HEK293 (cell line): ENCODE data around the gene DNAH1.

Experiments
- CTCF ChIA-PET: fragments of 350-600 bp; formaldehyde crosslinking; extraction: SDS; loops from one replicate; lab custom pipeline; 2021; ENCODE audit warnings: antibody characterized with exemption; lab: Yijun Ruan, JAX
- POLR2A ChIA-PET: fragments of 300-600 bp; formaldehyde crosslinking; extraction: SDS; loops from one replicate; lab custom pipeline; 2020; ENCODE audit warnings: antibody characterized with exemption, inconsistent platforms; lab: Yijun Ruan, JAX
- H3K27ac ChIP-seq: fragments of 200-500 bp; sonication (Bioruptor generic); 2 replicates; pipeline ENCODE4 v1.5.1; 2014; ENCODE audit warnings: low read depth, low read length, control low read depth, inconsistent platforms; ENCODE audit errors: extremely low read depth
- H3K36me3 ChIP-seq, 2 experiments: fragments of 200-500 bp in 1 of 2; sonication (Bioruptor generic) in 1 of 2; 1 replicate in 1 of 2; 2 replicates in 1 of 2; pipeline ENCODE4 v1.5.1; 2014 to 2017; ENCODE audit warnings: inconsistent platforms in 2 of 2, low read length in 2 of 2; ENCODE audit not compliant: control insufficient read depth in 2 of 2, insufficient read depth in 1 of 2
- H3K4me1 ChIP-seq: fragments of 200-500 bp; sonication (Bioruptor generic); 2 replicates; pipeline ENCODE4 v1.5.1; 2014; ENCODE audit warnings: mild to moderate bottlenecking, low read length, inconsistent platforms; ENCODE audit not compliant: control insufficient read depth, insufficient read depth
- H3K4me3 ChIP-seq: 2 replicates; pipeline ENCODE4 v1.5.1; 2011; ENCODE audit warnings: low read depth, mild to moderate bottlenecking, control low read depth, low read length, moderate library complexity
- H3K9me3 ChIP-seq: fragments of 200-500 bp; sonication (Bioruptor generic); 2 replicates; pipeline ENCODE4 v1.5.1; 2014; ENCODE audit warnings: low read depth, low read length, inconsistent platforms; ENCODE audit not compliant: control insufficient read depth, insufficient read depth
- BCL11B ChIP-seq: fragments of 450-650 bp; formaldehyde crosslinking; IDR thresholded peaks from 2 replicates; pipeline ENCODE4 v1.5.1; 2016; ENCODE audit warnings: low read depth, missing biosample characterization, missing genetic modification characterization
- GLIS2 ChIP-seq: fragments of 450-650 bp; formaldehyde crosslinking; IDR thresholded peaks from 2 replicates; pipeline ENCODE4 v1.5.1; 2016; ENCODE audit warnings: missing biosample characterization, missing genetic modification characterization
- MEIS1 ChIP-seq: sonication (generic); formaldehyde crosslinking; IDR thresholded peaks from 2 replicates; pipeline ENCODE4 v1.8.1; 2022; ENCODE audit warnings: missing genetic modification reagents, mild to moderate bottlenecking, borderline replicate concordance
- SP2 ChIP-seq: fragments of 450-650 bp; formaldehyde crosslinking; IDR thresholded peaks from 2 replicates; pipeline ENCODE4 v1.5.1; 2016; ENCODE audit warnings: missing biosample characterization, missing genetic modification characterization
- ZFP69B ChIP-seq: fragments of 450-650 bp; formaldehyde crosslinking; IDR thresholded peaks from 2 replicates; pipeline ENCODE4 v1.5.1; 2016; ENCODE audit warnings: missing biosample characterization, missing genetic modification characterization
- ZNF133 ChIP-seq: fragments of 450-650 bp; formaldehyde crosslinking; IDR thresholded peaks from 2 replicates; pipeline ENCODE4 v1.5.1; 2016; ENCODE audit warnings: missing biosample characterization, missing genetic modification characterization
- ZNF223 ChIP-seq: fragments of 450-650 bp; formaldehyde crosslinking; IDR thresholded peaks from 2 replicates; pipeline ENCODE4 v1.5.1; 2016; ENCODE audit warnings: missing biosample characterization, missing genetic modification characterization
- ZNF335 ChIP-seq: fragments of 450-650 bp; formaldehyde crosslinking; conservative IDR thresholded peaks from 2 replicates; pipeline ENCODE4 v1.5.1; 2016; ENCODE audit warnings: missing biosample characterization, missing genetic modification characterization
- ZNF350 ChIP-seq: fragments of 450-650 bp; formaldehyde crosslinking; IDR thresholded peaks from 2 replicates; pipeline ENCODE4 v1.5.0; 2017; ENCODE audit warnings: missing biosample characterization, mild to moderate bottlenecking, missing genetic modification characterization
- ZNF521 ChIP-seq: fragments of 450-650 bp; formaldehyde crosslinking; IDR thresholded peaks from 2 replicates; pipeline ENCODE4 v1.5.1; 2017; ENCODE audit warnings: missing biosample characterization, mild to moderate bottlenecking, missing genetic modification characterization
- ZNF791 ChIP-seq: fragments of 450-650 bp; formaldehyde crosslinking; IDR thresholded peaks from 2 replicates; pipeline ENCODE4 v1.5.1; 2016; ENCODE audit warnings: missing biosample characterization, missing genetic modification characterization
- TF ChIP-seq, protein P1 (sequence below): fragments of 450-650 bp; formaldehyde crosslinking; IDR thresholded peaks from 2 replicates; pipeline ENCODE4 v1.5.1; 2017; ENCODE audit warnings: missing biosample characterization, missing genetic modification characterization
- TF ChIP-seq, protein P2 (sequence below): fragments of 450-650 bp; formaldehyde crosslinking; IDR thresholded peaks from 2 replicates; pipeline ENCODE4 v1.5.1; 2016; ENCODE audit warnings: missing biosample characterization, missing genetic modification characterization, low read depth
- TF ChIP-seq, protein P3 (sequence below): fragments of 450-650 bp; formaldehyde crosslinking; IDR thresholded peaks from 2 replicates; pipeline ENCODE4 v1.5.1; 2016; ENCODE audit warnings: missing biosample characterization, missing genetic modification characterization
- TF ChIP-seq, protein P4 (sequence below): fragments of 450-650 bp; formaldehyde crosslinking; IDR thresholded peaks from 2 replicates; pipeline ENCODE4 v1.5.1; 2016; ENCODE audit warnings: missing biosample characterization, missing genetic modification characterization
- TF ChIP-seq, protein P5 (sequence below): fragments of 450-650 bp; formaldehyde crosslinking; IDR thresholded peaks from 2 replicates; pipeline ENCODE4 v1.5.1; 2016; ENCODE audit warnings: missing biosample characterization, missing genetic modification characterization
- TF ChIP-seq, protein P6 (sequence below): fragments of 450-650 bp; formaldehyde crosslinking; conservative IDR thresholded peaks from 2 replicates; pipeline ENCODE4 v1.5.1; 2016; ENCODE audit warnings: low read depth, missing biosample characterization, missing genetic modification characterization

Gene DNAH1

DNA sequence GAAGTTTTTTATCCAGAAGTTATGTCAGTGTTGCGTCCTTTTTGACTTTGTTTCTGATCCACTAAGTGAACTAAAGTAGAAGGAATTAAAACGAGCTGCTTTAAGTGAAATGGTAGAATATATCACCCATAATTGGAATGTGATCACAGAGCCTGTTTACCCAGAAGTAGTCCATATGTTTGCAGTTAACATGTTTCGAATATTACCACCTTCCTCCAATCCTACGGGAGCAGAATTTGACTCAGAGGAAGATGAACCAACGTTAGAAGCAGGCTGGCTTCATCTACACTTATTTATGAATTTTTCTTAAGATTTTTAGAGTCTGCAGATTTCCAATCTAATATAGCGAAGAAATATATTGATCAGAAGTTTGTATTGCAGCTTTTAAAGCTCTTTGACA lies 57.6 kb downstream of the DNAH1 start:
- ChIA-PET CTCF (interaction anchor here (0.6 to 3.0 kb wide), 4 partner anchors 11 to 369 kb away, joined by 3 to 7 read pairs (median 4); no protein-coding TSS in a partner anchor), POLR2A (no interaction called here)
- Histone ChIP-seq H3K4me1 (no peaks in the 10 kb centered on the region), H3K36me3 (peaks cover 0 to 3% of the 10 kb centered on the region in 2 experiments; a peak in 1 of 3 replicates), H3K4me3 (no peak overlapping the region), H3K27ac (no peak overlapping the region), H3K9me3 (no peaks in the 10 kb centered on the region)
- TF ChIP-seq, protein P1, sequence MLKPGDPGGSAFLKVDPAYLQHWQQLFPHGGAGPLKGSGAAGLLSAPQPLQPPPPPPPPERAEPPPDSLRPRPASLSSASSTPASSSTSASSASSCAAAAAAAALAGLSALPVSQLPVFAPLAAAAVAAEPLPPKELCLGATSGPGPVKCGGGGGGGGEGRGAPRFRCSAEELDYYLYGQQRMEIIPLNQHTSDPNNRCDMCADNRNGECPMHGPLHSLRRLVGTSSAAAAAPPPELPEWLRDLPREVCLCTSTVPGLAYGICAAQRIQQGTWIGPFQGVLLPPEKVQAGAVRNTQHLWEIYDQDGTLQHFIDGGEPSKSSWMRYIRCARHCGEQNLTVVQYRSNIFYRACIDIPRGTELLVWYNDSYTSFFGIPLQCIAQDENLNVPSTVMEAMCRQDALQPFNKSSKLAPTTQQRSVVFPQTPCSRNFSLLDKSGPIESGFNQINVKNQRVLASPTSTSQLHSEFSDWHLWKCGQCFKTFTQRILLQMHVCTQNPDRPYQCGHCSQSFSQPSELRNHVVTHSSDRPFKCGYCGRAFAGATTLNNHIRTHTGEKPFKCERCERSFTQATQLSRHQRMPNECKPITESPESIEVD = no peak
- no peak for TF ChIP-seq MEIS1 (CRISPR knock-in tag)
- TF ChIP-seq BCL11B (tag by site-specific recombination) = no peak
- TF ChIP-seq ZNF133 (tag by site-specific recombination) = no peak
- TF ChIP-seq, protein P2, sequence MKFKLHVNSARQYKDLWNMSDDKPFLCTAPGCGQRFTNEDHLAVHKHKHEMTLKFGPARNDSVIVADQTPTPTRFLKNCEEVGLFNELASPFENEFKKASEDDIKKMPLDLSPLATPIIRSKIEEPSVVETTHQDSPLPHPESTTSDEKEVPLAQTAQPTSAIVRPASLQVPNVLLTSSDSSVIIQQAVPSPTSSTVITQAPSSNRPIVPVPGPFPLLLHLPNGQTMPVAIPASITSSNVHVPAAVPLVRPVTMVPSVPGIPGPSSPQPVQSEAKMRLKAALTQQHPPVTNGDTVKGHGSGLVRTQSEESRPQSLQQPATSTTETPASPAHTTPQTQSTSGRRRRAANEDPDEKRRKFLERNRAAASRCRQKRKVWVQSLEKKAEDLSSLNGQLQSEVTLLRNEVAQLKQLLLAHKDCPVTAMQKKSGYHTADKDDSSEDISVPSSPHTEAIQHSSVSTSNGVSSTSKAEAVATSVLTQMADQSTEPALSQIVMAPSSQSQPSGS (tag by site-specific recombination) = no peak
- TF ChIP-seq, protein P3, sequence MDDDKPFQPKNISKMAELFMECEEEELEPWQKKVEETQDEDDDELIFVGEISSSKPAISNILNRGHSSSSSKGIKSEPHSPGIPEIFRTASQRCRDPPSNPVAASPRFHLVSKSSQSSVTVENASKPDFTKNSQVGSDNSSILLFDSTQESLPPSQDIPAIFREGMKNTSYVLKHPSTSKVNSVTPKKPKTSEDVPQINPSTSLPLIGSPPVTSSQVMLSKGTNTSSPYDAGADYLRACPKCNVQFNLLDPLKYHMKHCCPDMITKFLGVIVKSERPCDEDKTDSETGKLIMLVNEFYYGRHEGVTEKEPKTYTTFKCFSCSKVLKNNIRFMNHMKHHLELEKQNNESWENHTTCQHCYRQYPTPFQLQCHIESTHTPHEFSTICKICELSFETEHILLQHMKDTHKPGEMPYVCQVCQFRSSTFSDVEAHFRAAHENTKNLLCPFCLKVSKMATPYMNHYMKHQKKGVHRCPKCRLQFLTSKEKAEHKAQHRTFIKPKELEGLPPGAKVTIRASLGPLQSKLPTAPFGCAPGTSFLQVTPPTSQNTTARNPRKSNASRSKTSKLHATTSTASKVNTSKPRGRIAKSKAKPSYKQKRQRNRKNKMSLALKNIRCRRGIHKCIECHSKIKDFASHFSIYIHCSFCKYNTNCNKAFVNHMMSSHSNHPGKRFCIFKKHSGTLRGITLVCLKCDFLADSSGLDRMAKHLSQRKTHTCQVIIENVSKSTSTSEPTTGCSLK (tag by site-specific recombination) = no peak
- TF ChIP-seq, protein P4, sequence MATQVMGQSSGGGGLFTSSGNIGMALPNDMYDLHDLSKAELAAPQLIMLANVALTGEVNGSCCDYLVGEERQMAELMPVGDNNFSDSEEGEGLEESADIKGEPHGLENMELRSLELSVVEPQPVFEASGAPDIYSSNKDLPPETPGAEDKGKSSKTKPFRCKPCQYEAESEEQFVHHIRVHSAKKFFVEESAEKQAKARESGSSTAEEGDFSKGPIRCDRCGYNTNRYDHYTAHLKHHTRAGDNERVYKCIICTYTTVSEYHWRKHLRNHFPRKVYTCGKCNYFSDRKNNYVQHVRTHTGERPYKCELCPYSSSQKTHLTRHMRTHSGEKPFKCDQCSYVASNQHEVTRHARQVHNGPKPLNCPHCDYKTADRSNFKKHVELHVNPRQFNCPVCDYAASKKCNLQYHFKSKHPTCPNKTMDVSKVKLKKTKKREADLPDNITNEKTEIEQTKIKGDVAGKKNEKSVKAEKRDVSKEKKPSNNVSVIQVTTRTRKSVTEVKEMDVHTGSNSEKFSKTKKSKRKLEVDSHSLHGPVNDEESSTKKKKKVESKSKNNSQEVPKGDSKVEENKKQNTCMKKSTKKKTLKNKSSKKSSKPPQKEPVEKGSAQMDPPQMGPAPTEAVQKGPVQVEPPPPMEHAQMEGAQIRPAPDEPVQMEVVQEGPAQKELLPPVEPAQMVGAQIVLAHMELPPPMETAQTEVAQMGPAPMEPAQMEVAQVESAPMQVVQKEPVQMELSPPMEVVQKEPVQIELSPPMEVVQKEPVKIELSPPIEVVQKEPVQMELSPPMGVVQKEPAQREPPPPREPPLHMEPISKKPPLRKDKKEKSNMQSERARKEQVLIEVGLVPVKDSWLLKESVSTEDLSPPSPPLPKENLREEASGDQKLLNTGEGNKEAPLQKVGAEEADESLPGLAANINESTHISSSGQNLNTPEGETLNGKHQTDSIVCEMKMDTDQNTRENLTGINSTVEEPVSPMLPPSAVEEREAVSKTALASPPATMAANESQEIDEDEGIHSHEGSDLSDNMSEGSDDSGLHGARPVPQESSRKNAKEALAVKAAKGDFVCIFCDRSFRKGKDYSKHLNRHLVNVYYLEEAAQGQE (tag by site-specific recombination) = no peak

DNA sequence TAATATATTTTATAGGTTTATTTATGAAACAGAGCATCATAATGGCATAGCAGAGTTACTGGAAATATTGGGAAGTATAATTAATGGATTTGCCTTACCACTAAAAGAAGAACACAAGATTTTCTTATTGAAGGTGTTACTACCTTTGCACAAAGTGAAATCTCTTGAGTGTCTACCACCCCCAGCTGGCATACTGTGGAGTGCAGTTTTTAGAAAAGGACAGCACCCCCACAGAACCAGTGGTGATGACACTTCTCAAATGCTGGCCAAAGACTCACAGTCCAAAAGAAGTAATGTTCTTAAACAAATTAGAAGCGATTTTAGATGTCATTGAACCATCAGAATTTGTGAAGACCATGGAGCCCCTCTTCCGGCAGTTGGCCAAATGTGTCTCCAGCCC lies 58.1 kb downstream of the DNAH1 start:
- ChIA-PET CTCF (interaction anchor here (0.6 to 3.0 kb wide), 6 partner anchors 8 to 370 kb away, joined by 3 to 7 read pairs (median 4); no protein-coding TSS in a partner anchor), POLR2A (no interaction called here)
- no peak overlapping the region for H3K27ac ChIP-seq

DNA sequence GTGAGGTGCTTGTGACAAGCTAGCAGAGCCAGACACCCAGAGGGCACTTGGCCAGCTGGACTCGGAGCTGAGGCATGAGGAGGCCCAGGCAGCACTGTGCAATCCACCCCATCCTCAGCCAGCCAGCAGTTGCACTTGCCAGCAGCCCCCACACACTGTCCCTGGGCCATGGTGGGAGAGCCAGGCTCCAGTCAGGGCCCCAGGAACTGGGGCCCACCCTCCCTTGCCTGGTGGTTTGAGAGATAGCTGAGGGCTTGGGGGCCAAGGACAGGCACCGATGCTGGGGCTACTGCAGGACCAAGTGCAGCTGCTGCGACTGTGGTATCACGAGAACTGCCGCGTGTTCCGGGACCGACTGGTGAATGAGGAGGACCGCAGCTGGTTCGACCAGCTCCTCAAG lies 63.5 kb downstream of the DNAH1 start:
- no peaks in the 10 kb centered on the region for H3K36me3 ChIP-seq
- no peaks in the 10 kb centered on the region for H3K4me1 ChIP-seq
- CTCF ChIA-PET = interaction anchor here (0.7 kb wide), 1 partner anchor 236 kb away, joined by 3 read pairs; no protein-coding TSS in a partner anchor
- no peak overlapping the region for H3K4me3 ChIP-seq
- POLR2A ChIA-PET = interaction anchor here (1.3 kb wide), 1 partner anchor 8 kb away, joined by 3 read pairs; no protein-coding TSS in a partner anchor
- H3K27ac ChIP-seq = no peak overlapping the region
- no peaks in the 10 kb centered on the region for H3K9me3 ChIP-seq
- TF ChIP-seq ZNF335 (tag by site-specific recombination) (no peak), ZNF223 (tag by site-specific recombination) (no peak), ZNF791 (tag by site-specific recombination) (no peak), ZNF350 (tag by site-specific recombination) (no peak), SP2 (tag by site-specific recombination) (no peak), ZNF521 (no peak)
- TF ChIP-seq, protein P5, sequence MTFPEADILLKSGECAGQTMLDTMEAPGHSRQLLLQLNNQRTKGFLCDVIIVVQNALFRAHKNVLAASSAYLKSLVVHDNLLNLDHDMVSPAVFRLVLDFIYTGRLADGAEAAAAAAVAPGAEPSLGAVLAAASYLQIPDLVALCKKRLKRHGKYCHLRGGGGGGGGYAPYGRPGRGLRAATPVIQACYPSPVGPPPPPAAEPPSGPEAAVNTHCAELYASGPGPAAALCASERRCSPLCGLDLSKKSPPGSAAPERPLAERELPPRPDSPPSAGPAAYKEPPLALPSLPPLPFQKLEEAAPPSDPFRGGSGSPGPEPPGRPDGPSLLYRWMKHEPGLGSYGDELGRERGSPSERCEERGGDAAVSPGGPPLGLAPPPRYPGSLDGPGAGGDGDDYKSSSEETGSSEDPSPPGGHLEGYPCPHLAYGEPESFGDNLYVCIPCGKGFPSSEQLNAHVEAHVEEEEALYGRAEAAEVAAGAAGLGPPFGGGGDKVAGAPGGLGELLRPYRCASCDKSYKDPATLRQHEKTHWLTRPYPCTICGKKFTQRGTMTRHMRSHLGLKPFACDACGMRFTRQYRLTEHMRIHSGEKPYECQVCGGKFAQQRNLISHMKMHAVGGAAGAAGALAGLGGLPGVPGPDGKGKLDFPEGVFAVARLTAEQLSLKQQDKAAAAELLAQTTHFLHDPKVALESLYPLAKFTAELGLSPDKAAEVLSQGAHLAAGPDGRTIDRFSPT = no peak
- TF ChIP-seq, protein P6, sequence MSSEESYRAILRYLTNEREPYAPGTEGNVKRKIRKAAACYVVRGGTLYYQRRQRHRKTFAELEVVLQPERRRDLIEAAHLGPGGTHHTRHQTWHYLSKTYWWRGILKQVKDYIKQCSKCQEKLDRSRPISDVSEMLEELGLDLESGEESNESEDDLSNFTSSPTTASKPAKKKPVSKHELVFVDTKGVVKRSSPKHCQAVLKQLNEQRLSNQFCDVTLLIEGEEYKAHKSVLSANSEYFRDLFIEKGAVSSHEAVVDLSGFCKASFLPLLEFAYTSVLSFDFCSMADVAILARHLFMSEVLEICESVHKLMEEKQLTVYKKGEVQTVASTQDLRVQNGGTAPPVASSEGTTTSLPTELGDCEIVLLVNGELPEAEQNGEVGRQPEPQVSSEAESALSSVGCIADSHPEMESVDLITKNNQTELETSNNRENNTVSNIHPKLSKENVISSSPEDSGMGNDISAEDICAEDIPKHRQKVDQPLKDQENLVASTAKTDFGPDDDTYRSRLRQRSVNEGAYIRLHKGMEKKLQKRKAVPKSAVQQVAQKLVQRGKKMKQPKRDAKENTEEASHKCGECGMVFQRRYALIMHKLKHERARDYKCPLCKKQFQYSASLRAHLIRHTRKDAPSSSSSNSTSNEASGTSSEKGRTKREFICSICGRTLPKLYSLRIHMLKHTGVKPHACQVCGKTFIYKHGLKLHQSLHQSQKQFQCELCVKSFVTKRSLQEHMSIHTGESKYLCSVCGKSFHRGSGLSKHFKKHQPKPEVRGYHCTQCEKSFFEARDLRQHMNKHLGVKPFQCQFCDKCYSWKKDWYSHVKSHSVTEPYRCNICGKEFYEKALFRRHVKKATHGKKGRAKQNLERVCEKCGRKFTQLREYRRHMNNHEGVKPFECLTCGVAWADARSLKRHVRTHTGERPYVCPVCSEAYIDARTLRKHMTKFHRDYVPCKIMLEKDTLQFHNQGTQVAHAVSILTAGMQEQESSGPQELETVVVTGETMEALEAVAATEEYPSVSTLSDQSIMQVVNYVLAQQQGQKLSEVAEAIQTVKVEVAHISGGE = no peak

More for the DNA sequence above, 58.1 kb downstream of the DNAH1 start:
- Histone ChIP-seq H3K4me3 (no peak overlapping the region), H3K4me1 (no peaks in the 10 kb centered on the region), H3K9me3 (no peaks in the 10 kb centered on the region), H3K36me3 (peaks cover 0 to 3% of the 10 kb centered on the region in 2 experiments; a peak in 1 of 3 replicates)
- no peak for TF ChIP-seq GLIS2 (tag by site-specific recombination)
- no peak for TF ChIP-seq ZFP69B
